HUES6 (cell line): Measurements from ENCODE around the gene POLA1.

Experiments
- H3K27ac ChIP-seq: 2 replicates; pipeline ENCODE4 v1.7.0; 2013; ENCODE audit warnings: low read depth, mild to moderate bottlenecking, low read length, inconsistent platforms
- H3K27me3 ChIP-seq: 2 replicates; pipeline ENCODE4 v1.6.1; 2013; ENCODE audit warnings: low read length; ENCODE audit not compliant: control insufficient read depth, insufficient read depth
- H3K36me3 ChIP-seq: 2 replicates; pipeline ENCODE4 v1.6.1; 2013; ENCODE audit warnings: low read length; ENCODE audit not compliant: control insufficient read depth, insufficient read depth
- H3K4me1 ChIP-seq: 2 replicates; pipeline ENCODE4 v1.6.1; 2013; ENCODE audit warnings: low read length; ENCODE audit not compliant: control insufficient read depth, insufficient read depth
- H3K4me3 ChIP-seq: 2 replicates; pipeline ENCODE4 v1.5.1; 2013; ENCODE audit warnings: low read depth, low read length
- H3K9ac ChIP-seq: one replicate; pipeline ENCODE4 v1.6.1; 2013; ENCODE audit warnings: mild to moderate bottlenecking, low read length
- H3K9me3 ChIP-seq: 2 replicates; pipeline ENCODE4 v1.6.1; 2013; ENCODE audit warnings: low read depth, low read length; ENCODE audit not compliant: control insufficient read depth, insufficient read depth

POLA1 gene

GRCh38 chrX:24925430-24925829, 231.7 kb downstream of the POLA1 start:
- peaks cover 10% of the 10 kb centered on the region for H3K36me3 ChIP-seq
- H3K27ac ChIP-seq = no peak overlapping the region
- no peaks in the 10 kb centered on the region; the same call in 1 of the 2 replicates for H3K27me3 ChIP-seq
- no peaks in the 10 kb centered on the region for H3K9me3 ChIP-seq
- no peak overlapping the region for H3K9ac ChIP-seq
- no peak overlapping the region for H3K4me3 ChIP-seq
- peaks cover 13% of the 10 kb centered on the region for H3K4me1 ChIP-seq

- Histone ChIP-seq H3K4me3 (no peak overlapping the region), H3K27ac (no peak overlapping the region), H3K27me3 (no peaks in the 10 kb centered on the region; the same call in 1 of the 2 replicates), H3K4me1 (peaks cover 17% of the 10 kb centered on the region), H3K9ac (no peak overlapping the region), H3K9me3 (no peaks in the 10 kb centered on the region), H3K36me3 (peaks cover 10% of the 10 kb centered on the region)
These were observed 233.7 kb downstream of the POLA1 start for GRCh38 chrX:24927372-24927771.

GRCh38 chrX:24928114-24928513, 234.4 kb downstream of the POLA1 start:
- no peak overlapping the region for H3K27ac ChIP-seq
- H3K9ac ChIP-seq = no peak overlapping the region
- no peak overlapping the region for H3K4me3 ChIP-seq
- no peaks in the 10 kb centered on the region for H3K9me3 ChIP-seq
- peaks cover 10% of the 10 kb centered on the region for H3K36me3 ChIP-seq
- H3K4me1 ChIP-seq = peaks cover 17% of the 10 kb centered on the region
- H3K27me3 ChIP-seq = no peaks in the 10 kb centered on the region; the same call in 1 of the 2 replicates

- Histone ChIP-seq H3K9ac (no peak overlapping the region), H3K4me3 (no peak overlapping the region), H3K27ac (no peak overlapping the region), H3K4me1 (peaks cover 11% of the 10 kb centered on the region), H3K36me3 (peaks cover 3% of the 10 kb centered on the region; the same call in 1 of the 2 replicates), H3K9me3 (no peaks in the 10 kb centered on the region), H3K27me3 (no peaks in the 10 kb centered on the region; the same call in 1 of the 2 replicates)
These were observed 240.6 kb downstream of the POLA1 start for GRCh38 chrX:24934279-24934678.

GRCh38 chrX:24945009-24945408, 251.3 kb downstream of the POLA1 start:
- Histone ChIP-seq H3K27me3 (no peaks in the 10 kb centered on the region; the same call in 1 of the 2 replicates), H3K27ac (no peak overlapping the region), H3K9ac (no peak overlapping the region), H3K36me3 (no peaks in the 10 kb centered on the region), H3K9me3 (no peaks in the 10 kb centered on the region), H3K4me1 (no peaks in the 10 kb centered on the region), H3K4me3 (no peak overlapping the region)

- Histone ChIP-seq H3K9ac (no peak overlapping the region), H3K27ac (no peak overlapping the region), H3K4me1 (peaks cover 1% of the 10 kb centered on the region; the same call in 1 of the 2 replicates), H3K36me3 (no peaks in the 10 kb centered on the region), H3K27me3 (no peaks in the 10 kb centered on the region; the same call in 1 of the 2 replicates), H3K4me3 (no peak overlapping the region), H3K9me3 (no peaks in the 10 kb centered on the region)
These were observed 252.7 kb downstream of the POLA1 start for GRCh38 chrX:24946369-24946768.

GRCh38 chrX:24954732-24955131, 261.0 kb downstream of the POLA1 start:
- Histone ChIP-seq H3K27ac (no peak overlapping the region), H3K9ac (no peak overlapping the region), H3K4me1 (peaks cover 3% of the 10 kb centered on the region; the same call in 1 of the 2 replicates), H3K9me3 (no peaks in the 10 kb centered on the region), H3K4me3 (no peak overlapping the region), H3K27me3 (no peaks in the 10 kb centered on the region), H3K36me3 (no peaks in the 10 kb centered on the region)

GRCh38 chrX:24955372-24955930, 261.7 kb downstream of the POLA1 start:
- Histone ChIP-seq H3K4me1 (peaks cover 3% of the 10 kb centered on the region; the same call in 1 of the 2 replicates), H3K27ac (no peak overlapping the region), H3K4me3 (no peak overlapping the region), H3K27me3 (no peaks in the 10 kb centered on the region), H3K36me3 (no peaks in the 10 kb centered on the region), H3K9me3 (no peaks in the 10 kb centered on the region), H3K9ac (no peak overlapping the region)

- H3K4me3 ChIP-seq = no peak overlapping the region
These were observed 263.1 kb downstream of the POLA1 start for GRCh38 chrX:24956828-24957227.

GRCh38 chrX:24961809-24962208, 268.1 kb downstream of the POLA1 start:
- H3K27ac ChIP-seq = no peak overlapping the region
- no peaks in the 10 kb centered on the region; the same call in 1 of the 2 replicates for H3K27me3 ChIP-seq
- no peaks in the 10 kb centered on the region for H3K36me3 ChIP-seq
- H3K4me3 ChIP-seq = no peak overlapping the region
- no peak overlapping the region for H3K9ac ChIP-seq
- no peaks in the 10 kb centered on the region for H3K9me3 ChIP-seq
- peaks cover 11% of the 10 kb centered on the region for H3K4me1 ChIP-seq

More at GRCh38 chrX:24956828-24957227, 263.1 kb downstream of the POLA1 start:
- H3K27me3 ChIP-seq = no peaks in the 10 kb centered on the region
- H3K36me3 ChIP-seq = no peaks in the 10 kb centered on the region
- no peaks in the 10 kb centered on the region for H3K9me3 ChIP-seq
- no peak overlapping the region for H3K9ac ChIP-seq
- H3K27ac ChIP-seq = no peak overlapping the region
- no peaks in the 10 kb centered on the region; the same call in 1 of the 2 replicates for H3K4me1 ChIP-seq

- Histone ChIP-seq H3K4me3 (no peak overlapping the region), H3K9ac (no peak overlapping the region), H3K27ac (no peak overlapping the region), H3K9me3 (no peaks in the 10 kb centered on the region), H3K4me1 (peaks cover 11% of the 10 kb centered on the region), H3K27me3 (no peaks in the 10 kb centered on the region; the same call in 1 of the 2 replicates), H3K36me3 (no peaks in the 10 kb centered on the region)
These were observed 270.1 kb downstream of the POLA1 start for GRCh38 chrX:24963823-24964222.
